C4-2B (cell line): Measurements from ENCODE around the gene SMIM35.
"Not testable (repeated sequence)": the region's sequence is repeated elsewhere in the genome, so short reads cannot be mapped to it uniquely, and the experiment has no call there.

Experiments used
- H3K27ac ChIP-seq: fragments of 450-650 bp; 2 replicates; pipeline ENCODE4 v1.5.1; 2017
- ZFX ChIP-seq: fragments of 450-650 bp; IDR thresholded peaks from 2 replicates; pipeline ENCODE4 v1.6.1; 2017
- TF ChIP-seq, protein P1 (sequence below): fragments of 450-650 bp; conservative IDR thresholded peaks from 2 replicates; pipeline ENCODE4 v1.5.1; 2017; ENCODE audit warnings: mild to moderate bottlenecking

Gene SMIM35

DNA sequence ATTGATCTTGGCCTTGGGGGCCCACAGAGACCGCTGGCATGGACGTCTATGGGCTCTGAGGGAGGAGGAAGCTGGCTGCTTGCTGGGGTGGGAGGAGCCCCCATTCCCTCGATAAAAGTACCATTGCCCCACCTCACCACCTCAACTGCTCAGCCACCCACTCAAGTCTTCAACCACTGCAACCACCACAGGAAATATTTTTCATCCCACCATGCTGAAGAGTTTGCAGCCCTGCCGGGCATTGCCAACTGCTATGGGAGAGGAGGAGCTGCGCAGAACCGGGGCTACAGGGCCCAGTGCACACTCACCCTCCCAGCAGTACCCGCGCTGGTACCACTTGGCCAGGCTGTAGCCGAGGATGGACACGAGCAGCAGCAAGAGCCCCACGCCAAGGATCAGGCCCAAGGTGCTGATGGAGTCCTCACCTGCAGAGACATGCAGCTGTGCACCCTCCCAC is 71.3 kb downstream of the SMIM35 start:
- no peak for TF ChIP-seq ZFX
- TF ChIP-seq, protein P1, sequence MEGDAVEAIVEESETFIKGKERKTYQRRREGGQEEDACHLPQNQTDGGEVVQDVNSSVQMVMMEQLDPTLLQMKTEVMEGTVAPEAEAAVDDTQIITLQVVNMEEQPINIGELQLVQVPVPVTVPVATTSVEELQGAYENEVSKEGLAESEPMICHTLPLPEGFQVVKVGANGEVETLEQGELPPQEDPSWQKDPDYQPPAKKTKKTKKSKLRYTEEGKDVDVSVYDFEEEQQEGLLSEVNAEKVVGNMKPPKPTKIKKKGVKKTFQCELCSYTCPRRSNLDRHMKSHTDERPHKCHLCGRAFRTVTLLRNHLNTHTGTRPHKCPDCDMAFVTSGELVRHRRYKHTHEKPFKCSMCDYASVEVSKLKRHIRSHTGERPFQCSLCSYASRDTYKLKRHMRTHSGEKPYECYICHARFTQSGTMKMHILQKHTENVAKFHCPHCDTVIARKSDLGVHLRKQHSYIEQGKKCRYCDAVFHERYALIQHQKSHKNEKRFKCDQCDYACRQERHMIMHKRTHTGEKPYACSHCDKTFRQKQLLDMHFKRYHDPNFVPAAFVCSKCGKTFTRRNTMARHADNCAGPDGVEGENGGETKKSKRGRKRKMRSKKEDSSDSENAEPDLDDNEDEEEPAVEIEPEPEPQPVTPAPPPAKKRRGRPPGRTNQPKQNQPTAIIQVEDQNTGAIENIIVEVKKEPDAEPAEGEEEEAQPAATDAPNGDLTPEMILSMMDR = no peak
- no peak overlapping the region for H3K27ac ChIP-seq

DNA sequence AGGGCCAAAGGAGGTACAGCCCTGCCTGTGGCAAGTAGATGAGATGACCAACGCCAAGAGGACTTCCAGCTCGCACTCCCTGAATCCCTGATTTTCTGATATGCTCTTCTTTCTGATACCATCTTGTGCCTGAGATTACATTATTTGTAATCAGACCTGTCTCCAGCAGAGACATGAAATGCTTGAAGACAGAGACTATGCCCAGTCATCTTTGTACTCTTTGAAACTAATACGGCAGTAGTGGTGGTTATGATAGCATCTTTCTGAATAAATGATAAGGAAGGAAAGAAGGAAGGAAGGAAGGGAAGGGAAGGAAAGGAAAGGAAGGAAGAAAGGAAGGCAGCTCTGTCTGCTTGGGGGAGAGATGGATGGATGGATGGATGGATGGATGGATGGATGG is 72.7 kb downstream of the SMIM35 start:
- TF ChIP-seq, protein P1 = no peak
- no peak for TF ChIP-seq ZFX
- no peak overlapping the region for H3K27ac ChIP-seq

DNA sequence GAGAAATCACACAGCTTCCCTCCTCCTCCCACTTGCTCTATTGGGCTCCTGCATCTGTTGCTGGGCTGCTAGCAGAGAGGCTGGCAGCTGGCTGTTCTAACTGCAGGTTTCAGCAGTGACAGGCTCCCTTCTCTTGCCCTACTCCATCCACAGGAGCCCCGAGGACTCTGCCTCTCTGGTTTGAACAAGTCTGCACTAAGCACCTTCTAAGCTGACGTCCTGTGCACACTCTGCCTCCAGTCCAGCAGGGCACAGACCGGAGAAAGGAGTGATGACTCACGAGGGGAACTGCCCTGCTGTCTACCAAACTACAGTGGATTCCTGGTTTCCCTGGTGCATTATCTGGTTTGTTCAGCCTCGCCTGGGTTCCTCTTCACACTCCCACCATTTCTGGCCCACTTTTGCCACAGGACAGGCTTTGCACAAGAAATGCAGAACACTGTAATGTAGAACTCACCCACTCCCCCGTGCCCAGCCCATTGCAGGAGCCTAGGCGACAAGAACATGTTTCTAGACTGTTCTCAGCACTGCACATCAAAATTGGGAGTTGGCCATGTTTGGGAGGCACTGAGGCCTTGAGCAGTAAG is 74.6 kb downstream of the SMIM35 start:
- TF ChIP-seq ZFX = no peak
- TF ChIP-seq, protein P1 = no peak
- no peak overlapping the region for H3K27ac ChIP-seq

DNA sequence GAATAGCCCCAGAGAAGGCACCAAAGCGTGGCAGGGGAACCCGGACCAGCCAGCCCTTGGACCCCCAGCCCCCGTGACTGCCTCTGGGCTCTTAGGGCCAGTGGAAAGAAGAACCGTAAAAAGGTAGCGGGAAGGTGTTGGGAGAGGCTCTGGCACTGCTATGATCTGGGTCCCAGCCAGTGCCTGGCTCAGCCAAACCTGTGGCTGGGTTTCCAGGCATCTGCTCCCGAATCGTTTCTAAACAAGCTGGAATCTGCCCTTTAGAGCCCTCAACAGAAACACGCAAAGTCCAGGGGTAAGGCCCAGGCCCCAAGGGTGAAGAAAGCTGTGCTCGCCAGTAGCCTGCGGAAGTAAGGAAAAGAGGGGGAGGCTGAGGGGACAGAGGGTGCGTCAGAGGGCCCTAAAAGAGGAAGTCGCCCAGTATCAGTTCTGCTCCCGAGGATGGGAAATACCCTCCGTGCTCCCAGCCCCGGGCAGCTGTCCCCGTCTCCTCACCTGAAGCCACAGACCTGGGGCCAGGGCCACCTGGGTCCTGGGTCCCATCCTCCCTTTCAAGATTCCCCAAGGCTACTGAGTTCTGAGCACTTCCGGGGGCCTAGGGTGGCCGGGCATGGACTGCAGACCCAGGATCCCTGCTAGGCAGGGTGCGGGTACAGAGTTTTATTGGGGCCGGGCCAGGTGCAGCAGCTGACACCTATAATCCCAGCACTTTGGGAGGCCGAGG is 75.9 kb downstream of the SMIM35 start:
- TF ChIP-seq, protein P1 = no peak
- TF ChIP-seq ZFX = no peak
- H3K27ac ChIP-seq = no peak overlapping the region

DNA sequence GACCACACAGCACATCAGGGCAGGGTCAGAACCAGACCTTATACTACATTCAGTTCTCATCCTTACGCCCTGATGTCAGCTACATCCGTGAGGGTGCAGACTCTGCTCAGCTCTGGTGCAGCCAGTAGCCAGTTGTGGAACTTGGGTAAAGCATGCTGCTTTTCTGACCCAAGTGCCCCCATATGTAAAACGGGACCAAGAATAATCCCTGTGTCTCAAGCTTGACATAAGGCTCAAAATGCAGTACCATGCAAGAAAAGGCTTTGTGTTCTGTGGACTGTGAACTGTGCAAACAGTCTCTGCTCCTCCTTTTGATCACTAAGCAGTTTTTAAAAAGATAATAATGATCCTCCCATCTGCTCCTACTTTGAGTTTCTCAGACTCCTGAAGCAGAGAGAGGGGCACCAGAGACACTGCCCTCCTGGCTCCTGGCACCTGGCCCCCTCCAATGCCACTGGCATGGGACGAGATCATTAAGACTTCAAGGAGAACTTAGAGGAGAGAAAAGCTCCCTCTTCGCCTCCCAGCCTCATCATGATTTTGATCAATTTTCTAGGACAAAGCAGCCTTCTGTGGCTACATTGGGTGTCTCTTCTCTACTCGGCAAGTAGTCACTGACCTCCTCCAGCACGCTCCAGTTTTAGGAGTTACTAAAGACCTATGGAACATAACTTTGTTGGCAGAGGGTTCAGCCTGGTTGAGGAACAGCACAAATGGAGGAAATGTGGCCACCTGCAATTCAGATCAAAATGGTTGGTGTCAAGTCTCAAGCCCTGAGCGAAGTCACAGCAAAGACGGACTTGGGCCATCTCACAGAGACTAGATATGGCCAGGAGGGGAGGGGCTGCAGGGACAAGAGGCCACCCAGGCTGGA is 76.7 kb downstream of the SMIM35 start:
- no peak overlapping the region for H3K27ac ChIP-seq
- TF ChIP-seq ZFX = no peak
- TF ChIP-seq, protein P1 = no peak

DNA sequence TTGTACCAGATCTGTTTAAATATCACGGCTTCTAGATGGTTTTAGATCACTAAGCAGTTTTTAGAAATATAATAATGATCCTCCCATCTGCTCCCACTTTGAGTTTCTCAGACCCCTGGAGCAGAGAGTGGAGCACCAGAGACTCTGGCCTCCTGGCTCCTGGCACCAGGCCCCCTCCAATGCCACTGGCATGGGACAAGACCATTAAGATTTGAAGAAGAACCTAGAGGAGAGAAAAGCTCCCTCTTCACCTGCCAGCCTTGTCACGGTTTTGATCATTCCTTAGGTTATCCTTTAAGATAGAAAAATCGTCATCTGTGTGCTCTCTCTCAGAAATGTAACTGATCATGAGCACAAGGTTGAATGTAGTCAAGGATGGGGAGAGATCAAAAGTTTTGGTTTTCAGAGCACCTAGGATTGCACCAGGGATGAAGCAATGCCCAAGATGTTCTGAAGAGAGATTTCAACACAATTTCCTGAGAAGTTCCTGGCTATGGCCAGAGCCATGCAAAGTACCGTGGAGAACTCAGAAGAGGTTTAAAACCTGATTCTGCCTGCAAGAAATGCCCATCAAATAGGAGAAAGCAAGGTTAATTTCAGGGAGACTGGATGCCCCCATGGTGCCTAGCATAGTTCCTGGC is 78.4 kb downstream of the SMIM35 start:
- no peak overlapping the region for H3K27ac ChIP-seq
- TF ChIP-seq, protein P1 = no peak
- no peak for TF ChIP-seq ZFX

DNA sequence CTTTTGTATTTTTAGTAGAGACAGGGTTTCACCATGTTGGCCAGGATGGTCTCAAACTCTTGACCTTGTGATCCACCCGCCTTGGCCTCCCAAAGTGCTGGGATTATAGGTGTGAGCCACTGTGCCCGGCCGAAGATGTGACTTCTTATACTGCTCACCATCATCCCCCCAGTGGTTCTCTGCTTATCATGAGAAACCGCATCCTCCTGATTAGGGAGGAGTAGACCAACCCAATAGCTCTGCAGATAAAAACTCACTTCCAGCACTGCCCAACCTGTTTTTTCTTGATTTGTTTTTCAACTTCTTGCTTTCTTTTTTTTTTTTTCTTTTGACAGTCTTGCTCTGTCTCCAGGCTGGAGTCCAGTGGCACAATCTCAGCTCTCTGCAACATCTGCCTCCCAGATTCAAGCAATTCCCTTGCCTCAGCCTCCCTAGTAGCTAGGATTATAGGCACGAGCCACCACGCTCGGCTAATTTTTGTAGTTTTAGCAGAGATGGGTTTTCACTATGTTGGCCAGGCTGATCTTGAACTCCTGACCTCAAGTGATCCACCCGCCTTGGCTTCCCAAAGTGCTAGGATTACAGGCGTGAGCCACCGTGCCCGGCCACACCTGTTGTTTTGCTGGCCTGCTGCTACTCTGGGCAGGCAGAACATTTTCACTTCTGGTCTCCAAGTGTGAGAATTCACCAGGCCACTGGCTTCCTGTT is 79.0 kb downstream of the SMIM35 start:
- not testable (repeated sequence) for H3K27ac ChIP-seq
